ENCODE data around the gene APRT.

The APRT gene, protein sequence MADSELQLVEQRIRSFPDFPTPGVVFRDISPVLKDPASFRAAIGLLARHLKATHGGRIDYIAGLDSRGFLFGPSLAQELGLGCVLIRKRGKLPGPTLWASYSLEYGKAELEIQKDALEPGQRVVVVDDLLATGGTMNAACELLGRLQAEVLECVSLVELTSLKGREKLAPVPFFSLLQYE

DNA sequence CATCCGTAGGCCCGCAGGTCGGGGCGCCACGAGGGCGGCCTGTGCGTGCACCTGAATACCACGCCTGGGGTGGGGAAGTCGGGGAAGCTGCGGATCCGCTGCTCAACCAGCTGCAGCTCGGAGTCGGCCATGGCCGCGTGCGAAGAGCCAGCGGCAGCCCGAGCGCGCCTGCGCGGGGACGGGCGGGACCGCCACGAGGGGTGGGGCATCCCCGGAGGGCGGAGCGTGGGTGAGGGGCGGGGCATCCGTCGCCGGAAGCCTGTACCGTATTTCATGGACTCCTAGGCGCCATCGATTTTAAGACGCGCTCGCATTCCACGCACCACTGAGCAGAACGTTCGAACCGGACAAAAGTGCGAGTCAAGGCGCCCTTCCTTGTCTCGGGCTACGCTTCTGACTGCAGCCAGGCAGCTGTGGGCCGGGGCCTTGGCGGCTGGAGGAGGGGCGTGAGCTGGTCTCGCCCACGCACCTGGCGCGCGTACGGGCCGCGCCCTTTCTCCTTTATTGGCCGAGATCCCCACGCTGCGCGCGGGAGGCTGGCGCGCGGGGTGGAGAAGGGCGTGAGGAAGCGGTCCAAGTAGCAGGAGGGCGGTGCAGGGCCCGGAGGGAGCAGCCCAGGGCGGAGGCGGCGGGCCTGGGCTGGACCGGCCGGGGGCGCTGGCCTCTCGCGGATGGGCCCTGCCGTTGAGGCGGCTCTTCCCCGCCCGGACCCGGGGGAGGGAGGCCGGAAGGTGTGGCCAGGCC is at the start of gene APRT:
Gene APRT (minus strand): TSS at position 160 of the 744 bp plus-strand sequence. CDS start 29 bp downstream, at position 131.
- DNase-seq (ENCODE audit: low read depth in 2 of 2) = peak; percentile 96 to 98

DNA sequence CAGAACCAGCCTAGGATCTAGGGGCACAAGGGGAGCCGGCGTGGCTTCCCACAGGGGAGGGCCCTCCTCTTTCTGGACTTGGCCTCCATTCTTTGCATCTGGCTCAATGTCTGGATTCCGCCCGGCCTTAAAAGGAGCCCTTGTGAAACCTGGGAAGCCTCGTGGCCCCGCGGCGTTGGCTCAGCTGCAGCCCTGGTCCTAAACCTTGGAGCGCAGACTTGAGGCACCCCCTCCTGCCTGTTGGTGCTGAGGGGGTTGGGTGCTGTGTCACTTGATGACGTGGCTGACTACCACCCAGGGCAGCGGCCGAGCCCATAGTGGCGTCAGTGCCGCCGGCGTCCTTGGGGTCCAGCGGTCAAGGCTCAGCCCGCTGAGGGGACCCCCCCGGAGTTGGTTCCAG is 49.6 kb upstream of the APRT start:
- no peak for DNase-seq (ENCODE audit: low read depth in 2 of 2)

DNA sequence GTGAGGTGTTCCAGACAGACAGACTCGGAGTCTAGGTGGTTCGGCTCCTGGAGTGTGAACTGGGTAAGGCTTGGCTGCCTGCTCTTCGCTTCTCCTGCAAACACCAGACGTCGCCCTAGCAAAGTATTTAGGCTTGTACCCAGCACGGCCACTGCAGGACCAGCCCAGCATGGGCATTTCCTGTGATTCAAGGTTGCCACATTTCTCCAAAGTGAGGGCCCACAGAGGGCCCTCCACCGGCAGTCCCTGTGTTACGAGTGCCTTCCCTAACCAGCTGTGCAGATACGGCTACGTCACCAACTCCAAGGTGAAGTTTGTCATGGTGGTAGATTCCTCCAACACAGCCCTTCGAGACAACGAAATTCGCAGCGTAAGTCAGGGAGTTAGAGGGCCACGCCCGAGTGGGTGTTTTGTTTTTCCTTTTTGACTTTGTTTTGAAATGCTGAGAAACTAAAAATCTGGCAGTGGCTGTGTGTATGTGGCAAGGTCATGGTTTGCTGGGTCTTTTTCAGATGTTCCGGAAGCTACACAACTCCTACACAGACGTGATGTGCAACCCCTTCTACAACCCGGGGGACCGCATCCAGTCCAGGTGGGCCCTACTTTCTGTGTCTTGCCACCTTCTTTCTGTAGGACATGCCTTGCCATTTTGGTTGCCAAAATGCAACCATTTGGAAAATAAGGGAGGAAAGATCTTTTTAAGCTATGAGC is 47.8 kb upstream of the APRT start:
- no peak for DNase-seq (ENCODE audit: low read depth in 2 of 2)

DNA sequence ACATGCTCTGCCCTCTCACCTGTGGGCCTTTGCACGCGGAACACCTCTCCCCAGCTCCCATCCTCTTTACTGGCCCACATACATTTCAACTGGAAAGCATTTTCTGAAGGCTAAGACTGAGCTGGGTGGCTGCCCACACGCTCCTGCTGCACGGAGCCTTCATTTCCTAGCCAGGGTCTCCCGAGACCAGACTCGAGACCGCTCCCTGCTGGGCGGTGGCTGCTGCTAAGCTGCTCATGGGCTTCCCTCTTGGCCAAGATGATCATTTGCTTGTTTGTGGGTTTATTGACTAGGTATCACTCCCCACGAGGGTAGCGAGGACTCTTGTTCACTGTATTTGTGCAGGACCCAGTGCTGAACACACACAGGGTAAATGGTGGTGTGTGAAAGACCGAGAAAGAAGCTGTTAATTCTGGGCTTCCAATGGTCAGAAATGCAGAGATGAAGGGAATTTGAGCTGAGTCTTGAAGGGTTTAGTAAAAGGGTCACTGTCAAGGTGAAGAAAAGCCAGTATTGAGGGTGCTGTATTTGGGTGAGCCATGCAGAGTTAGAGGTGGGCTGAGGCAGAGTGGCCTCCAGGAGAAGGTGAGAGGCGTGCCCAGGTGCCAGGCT is 46.1 kb upstream of the APRT start:
- peak; percentile 59 to 62 for DNase-seq (ENCODE audit: low read depth in 2 of 2)

DNA sequence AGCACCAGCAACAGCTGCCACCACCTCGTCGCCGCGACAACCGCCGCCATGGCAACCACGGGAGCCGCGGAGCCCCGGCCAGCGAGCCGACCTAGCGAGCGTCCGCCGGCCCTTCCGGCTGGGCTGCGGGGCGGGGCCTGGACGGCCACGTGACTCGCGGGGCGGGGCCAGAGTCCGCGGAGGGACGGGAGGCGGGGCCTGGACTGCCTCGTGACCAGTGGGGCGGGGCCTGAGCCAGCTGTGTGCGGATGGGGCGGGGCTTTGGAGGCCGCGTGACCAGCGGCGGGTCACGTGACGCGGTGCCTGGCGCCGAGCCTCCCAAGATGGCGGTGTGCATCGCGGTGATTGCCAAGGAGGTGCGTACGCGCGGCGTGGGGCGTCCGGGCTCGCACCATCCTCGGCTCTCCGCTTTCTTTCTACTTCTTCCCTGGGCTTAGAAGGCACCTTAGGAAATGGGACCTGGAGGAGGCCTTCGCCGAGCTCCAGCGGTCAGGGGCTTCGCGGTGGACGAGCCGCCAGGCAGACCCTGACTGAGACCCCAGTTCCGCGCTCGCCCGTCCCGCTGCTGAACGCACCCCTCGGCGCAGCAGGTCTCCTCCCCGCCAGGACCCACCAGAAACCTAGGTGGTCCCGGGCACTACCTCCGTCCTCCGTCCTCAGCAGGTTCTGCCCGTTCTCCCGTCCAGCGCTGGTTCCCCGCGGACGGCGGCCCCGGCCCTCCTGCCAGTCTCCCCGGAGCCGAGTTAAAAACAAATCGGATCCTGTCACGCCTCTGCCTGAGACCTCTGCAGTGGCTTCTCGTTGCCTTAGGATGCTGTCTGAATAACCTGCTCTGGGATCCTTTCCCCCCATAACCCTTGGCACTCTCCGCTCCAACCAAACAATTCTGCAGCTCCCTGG is 45.4 kb upstream of the APRT start, which contains the start of the genes GALNS and TRAPPC2L:
Gene GALNS (minus strand): TSS at position 120 of the 900 bp plus-strand sequence. CDS start 70 bp downstream, at position 50.
Gene TRAPPC2L (plus strand): TSS at position 300 of the 900 bp plus-strand sequence. CDS start 24 bp downstream, at position 324.
- peak; percentile 100 for DNase-seq (ENCODE audit: low read depth in 2 of 2)

DNA sequence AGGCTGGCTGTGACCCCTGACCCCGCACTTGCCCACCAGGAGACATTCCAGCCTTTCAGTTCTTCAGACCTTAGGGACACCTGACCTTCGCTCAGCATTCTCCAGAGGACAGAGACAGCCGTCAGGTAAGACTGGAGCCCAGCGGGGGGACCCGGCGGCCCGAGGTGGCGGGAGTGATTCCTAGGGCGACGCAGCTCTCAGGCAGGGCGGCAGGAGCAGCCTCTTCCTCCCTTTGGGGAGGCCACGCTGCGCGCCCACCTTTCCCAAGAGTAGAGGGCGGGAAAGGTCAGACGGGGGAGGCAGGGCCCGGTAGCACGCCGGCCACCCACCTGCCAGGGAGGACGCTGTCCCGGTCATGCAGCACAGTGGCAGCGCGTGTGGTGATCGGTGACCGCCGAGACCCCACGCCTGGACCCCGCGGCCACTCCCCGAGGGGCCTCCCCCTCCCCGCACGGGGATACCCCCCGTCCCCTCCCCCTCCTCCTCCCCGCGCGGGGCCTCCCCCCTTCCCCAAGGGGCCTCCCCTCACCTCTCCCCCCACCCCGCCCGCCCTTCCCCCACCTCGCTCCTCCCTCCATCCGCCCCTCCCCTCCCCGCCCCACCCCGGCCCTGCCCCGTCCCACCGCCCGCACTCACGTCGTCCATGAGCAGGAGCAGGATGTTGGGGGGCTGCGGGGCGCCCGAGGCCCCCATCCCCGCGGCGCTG is 44.5 kb upstream of the APRT start:
- DNase-seq (ENCODE audit: low read depth in 2 of 2) = no peak

DNA sequence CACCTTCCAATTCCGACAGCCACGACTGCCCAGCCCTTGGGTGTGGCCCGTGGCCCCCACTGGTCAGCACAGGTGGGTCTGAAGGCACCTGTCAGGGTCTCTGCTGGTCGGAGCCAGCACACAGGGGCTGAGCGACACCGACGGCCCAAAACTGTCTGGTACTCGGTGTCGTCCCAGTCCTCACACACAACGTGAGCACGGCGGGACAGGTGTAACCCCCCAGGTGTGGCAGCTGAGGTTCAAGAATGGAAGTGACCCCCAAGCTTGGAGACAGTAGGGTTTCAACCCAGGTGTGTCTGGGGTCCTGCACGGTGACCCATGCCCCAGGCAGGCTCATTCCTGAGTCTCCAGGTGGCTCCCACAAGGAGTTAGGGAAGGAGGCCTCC is 44.0 kb upstream of the APRT start:
- no peak for DNase-seq (ENCODE audit: low read depth in 2 of 2)

DNA sequence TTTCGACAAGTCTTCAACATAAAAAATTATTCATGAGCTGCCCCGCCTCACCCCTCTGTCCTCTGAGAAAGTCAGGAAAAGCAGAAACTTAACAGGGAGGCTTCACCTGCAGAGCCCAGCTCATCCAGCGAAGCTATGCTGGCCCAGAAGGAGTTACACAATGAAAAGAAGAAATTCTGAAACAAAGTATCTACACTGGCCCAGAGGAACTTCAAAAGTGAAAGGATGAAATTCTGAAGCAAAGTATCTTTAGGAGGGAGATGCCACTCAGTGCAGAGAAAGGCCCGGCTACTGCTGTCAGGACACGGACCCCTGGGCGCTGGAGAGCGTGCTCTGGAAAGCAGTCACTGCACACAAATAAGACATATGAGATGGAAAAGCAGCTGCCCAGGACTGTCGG is 43.4 kb upstream of the APRT start:
- DNase-seq (ENCODE audit: low read depth in 2 of 2) = no peak

DNA sequence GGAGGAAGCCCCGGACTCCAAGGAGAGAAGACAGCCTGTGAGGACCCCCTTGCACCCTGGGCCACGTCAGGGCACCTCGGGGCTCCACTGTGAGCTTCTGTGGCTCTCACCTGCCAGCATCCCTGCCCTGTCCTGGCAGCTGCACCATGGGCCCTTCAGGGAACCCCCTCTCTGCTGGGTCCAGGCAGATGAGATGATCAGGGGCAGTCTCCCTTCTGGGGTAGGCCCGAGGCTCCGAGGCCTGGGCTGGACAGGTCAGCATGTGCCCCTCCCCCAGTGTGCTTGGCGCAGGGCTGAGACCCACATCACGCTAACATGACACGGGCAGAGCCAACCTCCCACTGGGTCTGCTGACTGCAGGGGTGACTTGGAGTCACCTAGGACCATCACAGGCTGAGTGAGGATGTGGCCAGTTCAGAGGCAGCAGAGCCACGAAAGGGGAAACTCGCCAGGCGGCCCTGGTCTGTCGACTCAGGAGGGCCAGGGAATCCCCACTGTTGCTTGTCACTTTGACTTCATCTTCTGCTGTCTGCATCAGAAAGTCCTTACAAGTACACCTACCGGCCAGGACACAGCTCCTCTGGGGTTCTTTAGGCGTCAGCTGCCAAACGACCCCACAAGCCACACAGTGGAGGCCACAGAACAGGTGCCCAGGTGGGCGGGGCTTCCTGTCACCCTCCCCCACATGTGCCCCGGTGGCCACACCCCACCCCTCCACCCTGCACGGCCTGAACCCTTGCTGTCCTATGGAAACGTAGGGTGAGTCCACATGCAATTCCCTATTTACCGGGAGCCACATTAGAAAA is 42.8 kb upstream of the APRT start:
- peak in 1 of 2 donors; percentile 19 for DNase-seq (ENCODE audit: low read depth in 2 of 2)

DNA sequence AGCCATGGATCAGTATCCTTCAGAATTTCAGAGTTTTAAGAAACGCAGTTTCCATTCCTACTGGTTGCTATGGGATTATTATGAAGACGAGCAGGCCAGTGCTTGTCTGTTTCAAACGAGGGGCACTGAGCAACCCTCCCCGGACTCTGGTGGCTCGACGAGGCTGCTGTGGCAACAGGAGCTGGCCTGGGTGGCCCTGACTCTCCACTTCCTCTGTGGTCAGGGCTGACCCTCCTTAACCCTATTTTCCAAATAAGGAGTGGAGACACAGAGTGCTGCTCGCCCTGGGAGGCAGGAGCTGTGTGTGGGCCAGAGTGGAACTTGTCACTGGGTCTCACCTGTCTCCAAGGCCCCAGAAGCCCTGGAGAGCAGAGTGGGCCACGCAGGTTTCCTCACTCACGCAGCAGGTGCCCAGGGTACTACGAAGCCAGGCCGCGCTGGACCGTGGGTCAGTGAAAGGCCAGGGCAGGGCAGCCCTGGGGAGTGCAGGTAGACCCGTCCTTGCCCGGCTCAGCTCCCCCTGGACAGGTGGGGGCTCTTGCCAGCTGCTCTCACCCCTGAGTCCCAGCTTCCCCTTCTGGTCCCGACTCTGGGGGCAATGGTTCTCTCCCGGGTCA is 41.7 kb upstream of the APRT start:
- DNase-seq (ENCODE audit: low read depth in 2 of 2) = no peak

DNA sequence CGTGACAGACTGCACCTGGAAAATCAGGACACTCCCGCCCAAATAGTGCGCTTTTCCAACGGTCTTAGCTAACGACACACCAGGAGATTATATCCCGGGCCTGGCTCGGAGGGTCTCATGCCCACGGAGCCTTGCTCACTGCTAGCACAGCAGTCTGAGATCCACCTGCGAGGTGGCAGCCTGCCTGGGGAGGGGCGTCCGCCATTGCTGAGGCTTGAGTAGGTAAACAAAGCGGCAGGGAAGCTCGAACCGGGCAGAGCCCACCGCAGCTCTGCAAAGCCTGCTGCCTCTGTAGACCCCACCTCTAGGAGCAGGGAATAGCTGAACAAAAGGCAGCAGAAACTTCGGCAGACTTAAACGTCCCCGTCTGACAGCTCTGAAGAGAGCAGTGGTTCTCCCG is 39.9 kb upstream of the APRT start:
- DNase-seq (ENCODE audit: low read depth in 2 of 2) = no peak

DNA sequence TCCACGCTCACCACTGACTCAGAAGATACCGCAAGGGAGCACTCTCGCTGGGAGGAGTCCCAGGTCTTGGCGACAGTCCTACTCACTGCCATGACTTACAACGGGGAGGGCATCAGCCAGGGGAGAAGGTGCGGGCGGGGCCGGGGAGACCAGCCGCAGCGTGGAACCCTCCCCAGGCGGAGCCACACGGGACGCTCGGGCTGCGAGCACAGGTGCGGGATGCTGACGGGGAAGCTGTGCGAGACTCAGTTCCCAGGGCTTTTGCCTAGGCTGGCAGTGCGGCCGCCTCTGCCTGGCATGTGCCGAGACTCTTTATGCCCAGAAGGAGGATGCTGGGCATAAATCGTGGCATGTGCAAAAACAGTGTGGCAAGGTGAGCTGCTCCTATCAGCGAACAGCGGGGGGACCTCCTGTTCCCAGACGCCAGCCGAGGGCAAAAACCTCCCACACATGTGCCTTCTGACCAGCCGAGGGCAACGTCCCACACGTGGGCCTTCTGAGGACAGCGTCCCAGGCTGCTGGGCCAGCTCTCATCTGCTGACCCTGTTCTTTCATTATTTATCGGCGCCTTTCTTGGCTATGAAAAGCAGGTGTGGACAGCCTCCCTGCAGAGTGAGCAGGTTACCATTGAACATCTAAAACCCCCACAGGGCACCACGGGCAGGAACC is 38.9 kb upstream of the APRT start:
- DNase-seq (ENCODE audit: low read depth in 2 of 2) = no peak

DNA sequence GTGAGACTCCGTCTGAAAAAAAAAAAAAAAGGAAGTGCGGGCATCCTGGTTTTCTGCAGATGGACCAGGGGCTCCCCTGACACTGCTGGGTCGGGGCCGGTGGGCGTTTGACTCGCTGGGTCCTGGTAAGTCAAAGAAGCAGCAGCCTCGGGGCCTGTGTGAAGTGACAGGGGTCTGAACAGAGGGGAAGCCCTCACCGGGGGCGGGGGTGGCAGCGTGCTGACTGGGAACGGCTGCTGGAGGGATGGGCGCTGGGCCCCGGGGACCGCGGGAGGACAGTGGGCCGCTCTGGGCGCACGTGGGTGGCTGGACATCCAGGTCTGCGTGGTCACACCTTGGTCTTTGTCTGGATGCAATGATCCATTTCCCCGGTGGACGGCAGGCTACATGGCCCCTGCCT is 36.8 kb upstream of the APRT start:
- no peak for DNase-seq (ENCODE audit: low read depth in 2 of 2)

DNA sequence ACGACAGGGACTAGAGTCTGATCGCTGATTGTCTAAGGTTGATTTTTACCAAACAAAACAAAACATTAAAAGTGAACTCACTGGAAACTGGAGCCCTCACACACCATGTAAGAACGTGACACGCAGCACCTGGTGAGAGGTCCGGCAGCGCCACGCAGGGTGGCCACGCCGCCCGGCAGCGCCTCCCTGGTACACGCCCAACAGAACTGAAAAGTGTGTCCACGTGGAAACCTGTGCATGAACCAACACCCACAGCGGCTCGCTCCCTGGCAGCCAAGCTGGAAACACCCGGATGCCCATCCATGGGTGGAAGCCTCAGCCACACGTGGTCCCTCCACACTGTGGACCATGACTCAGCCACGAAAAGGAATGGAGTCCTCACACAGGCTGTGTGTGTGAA is 35.9 kb upstream of the APRT start:
- no peak for DNase-seq (ENCODE audit: low read depth in 2 of 2)

DNA sequence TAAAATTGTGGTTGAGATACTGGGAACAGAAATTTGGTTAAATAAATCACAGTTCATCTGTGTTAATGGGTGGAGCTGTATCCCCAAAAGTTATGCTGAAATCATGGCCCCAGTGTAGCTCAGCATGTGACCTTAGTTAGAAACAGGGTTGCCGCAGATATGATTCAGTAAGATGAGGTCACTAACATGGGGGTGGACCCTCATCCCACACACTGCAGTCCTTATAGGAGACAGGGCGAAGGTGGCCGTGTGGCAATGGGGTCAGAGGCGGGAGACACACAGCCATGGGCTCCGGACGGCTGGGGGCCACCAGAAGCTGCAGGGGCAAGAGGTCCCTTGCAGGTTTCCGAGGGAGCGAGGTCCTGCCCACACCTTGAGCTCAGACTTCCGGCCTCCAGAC is 34.4 kb upstream of the APRT start:
- DNase-seq (ENCODE audit: low read depth in 2 of 2) = no peak

DNA sequence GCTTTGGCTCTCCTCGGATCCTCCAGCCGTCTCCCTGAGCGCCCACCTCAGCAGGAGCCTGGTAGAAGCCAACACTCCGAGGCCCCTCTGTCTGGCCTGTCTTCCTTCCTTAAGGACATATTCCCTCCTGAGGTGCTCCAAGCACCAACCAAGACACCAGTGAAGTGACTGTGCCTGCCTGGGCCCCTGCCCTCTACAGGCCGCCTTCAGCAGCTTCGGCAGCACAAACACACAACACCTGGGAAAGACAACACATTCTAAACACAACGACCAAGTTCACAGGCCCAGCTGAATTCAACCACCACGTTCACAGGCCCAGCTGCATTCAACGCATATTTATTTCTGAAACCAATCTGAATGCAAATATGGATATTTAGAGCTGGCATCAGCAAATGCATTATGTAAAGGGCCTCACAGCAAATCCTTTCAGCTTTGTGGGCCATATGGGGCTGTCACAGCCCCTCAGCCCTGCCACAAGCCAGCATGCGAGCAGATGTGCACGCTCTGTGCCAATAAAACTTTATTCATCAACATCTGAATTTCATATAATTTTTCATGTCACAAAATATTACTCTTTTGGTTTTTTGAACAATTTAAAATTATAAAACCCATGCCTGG is 32.8 kb upstream of the APRT start:
- DNase-seq (ENCODE audit: low read depth in 2 of 2) = no peak

DNA sequence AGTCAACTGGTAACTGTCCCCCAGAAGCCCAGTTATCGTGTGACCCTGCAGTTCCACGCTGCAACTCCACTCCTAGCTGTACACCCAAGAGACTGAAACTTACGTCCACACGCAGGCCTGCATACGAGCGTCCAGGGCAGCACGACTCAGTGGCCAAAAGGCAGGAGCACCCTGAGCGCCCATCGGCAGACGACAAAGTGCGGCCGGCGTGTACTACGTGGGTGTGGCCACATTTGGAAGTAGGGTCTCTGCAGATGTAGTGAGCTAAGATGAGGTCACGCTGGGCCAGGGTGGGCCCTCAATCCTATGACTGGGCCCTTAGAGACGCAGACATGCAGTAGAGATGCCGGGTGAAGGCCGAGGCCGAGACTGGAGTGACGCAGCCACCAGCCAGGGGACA is 31.5 kb upstream of the APRT start:
- DNase-seq (ENCODE audit: low read depth in 2 of 2) = no peak

DNA sequence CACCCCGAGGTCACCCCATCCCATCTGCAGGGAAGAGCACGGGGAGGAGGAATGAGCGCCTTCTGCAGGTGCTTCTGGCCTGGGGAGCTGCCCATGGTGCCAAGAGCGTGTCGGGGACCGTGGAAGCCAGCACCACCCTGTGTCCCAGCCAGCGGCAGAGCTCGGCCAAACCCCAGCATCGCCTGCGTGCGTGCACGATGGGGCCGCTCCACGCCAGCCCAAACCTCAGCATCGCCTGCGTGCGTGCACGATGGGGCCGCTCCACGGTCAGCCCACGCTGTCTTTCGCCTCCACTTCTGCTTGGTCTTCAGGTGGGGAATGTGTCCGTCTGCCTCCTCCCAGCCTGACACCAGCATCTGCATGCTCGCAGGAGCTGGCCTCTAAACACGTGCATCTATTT is 31.1 kb upstream of the APRT start:
- no peak for DNase-seq (ENCODE audit: low read depth in 2 of 2)
